PFSK-1 (cell line): Measurements from ENCODE around the gene MYO5C.

Experiments
- FOXP2 ChIP-seq: optimal IDR thresholded peaks from 2 replicates; pipeline ENCODE3; 2011; ENCODE audit warnings: borderline replicate concordance, control low read depth, inconsistent platforms; ENCODE audit not compliant: insufficient read depth; ENCODE audit errors: extremely low read length, extremely low read depth
- POLR2AphosphoS5 ChIP-seq: IDR thresholded peaks from 2 replicates; pipeline ENCODE4 v1.6.1; 2012; ENCODE audit warnings: low read depth, mild to moderate bottlenecking, control low read depth, low read length, moderate library complexity
- SIN3A ChIP-seq: IDR thresholded peaks from 2 replicates; pipeline ENCODE4 v1.6.1; 2012; ENCODE audit warnings: mild to moderate bottlenecking, low read length, moderate library complexity, borderline replicate concordance; ENCODE audit not compliant: insufficient read depth
- TAF1 ChIP-seq: IDR thresholded peaks from 2 replicates; pipeline ENCODE4 v1.6.1; 2012; ENCODE audit warnings: low read length, control low read depth, borderline replicate concordance; ENCODE audit not compliant: insufficient read depth
- TF ChIP-seq, protein P1 (sequence below), 2 experiments: IDR thresholded peaks; 2 replicates each; pipeline versions ENCODE4 v1.6.1 to v1.8.0; 2011 to 2012; ENCODE audit warnings: low read depth in 2 of 2, low read length in 2 of 2, control low read depth in 1 of 2, inconsistent platforms in 1 of 2, mild to moderate bottlenecking in 1 of 2, moderate library complexity in 1 of 2; ENCODE audit not compliant: insufficient read depth in 1 of 2

DNA sequence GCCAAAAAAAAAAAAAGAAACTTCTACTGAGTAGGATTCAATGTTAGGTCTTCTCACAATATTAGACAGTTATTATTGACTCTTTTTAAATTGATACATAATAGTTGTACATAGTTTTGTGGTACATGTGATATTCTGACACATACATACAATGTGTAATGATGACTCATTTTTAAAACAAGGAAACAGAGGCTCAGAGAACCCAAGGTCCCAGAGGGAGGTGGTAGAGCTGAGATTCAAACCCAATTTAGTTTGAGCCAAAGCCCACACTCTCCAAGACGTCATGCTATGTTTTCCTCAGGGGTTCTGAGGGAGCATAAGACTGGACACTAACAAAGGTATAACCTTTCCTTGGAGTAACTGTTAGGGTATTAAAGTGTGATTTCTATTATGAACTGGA, 40.6 kb downstream of the MYO5C start:
- TF ChIP-seq, protein P1, sequence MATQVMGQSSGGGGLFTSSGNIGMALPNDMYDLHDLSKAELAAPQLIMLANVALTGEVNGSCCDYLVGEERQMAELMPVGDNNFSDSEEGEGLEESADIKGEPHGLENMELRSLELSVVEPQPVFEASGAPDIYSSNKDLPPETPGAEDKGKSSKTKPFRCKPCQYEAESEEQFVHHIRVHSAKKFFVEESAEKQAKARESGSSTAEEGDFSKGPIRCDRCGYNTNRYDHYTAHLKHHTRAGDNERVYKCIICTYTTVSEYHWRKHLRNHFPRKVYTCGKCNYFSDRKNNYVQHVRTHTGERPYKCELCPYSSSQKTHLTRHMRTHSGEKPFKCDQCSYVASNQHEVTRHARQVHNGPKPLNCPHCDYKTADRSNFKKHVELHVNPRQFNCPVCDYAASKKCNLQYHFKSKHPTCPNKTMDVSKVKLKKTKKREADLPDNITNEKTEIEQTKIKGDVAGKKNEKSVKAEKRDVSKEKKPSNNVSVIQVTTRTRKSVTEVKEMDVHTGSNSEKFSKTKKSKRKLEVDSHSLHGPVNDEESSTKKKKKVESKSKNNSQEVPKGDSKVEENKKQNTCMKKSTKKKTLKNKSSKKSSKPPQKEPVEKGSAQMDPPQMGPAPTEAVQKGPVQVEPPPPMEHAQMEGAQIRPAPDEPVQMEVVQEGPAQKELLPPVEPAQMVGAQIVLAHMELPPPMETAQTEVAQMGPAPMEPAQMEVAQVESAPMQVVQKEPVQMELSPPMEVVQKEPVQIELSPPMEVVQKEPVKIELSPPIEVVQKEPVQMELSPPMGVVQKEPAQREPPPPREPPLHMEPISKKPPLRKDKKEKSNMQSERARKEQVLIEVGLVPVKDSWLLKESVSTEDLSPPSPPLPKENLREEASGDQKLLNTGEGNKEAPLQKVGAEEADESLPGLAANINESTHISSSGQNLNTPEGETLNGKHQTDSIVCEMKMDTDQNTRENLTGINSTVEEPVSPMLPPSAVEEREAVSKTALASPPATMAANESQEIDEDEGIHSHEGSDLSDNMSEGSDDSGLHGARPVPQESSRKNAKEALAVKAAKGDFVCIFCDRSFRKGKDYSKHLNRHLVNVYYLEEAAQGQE (IDR thresholded peaks at IDR 0.05; ENCODE audit: insufficient read depth in 1 of 2, low read depth in 2 of 2, low read length in 2 of 2): no peak
- TF ChIP-seq POLR2AphosphoS5 (no peak), SIN3A (no peak), TAF1 (no peak), FOXP2 (no peak)
